HG03558 (cell line): Measurements from ENCODE around the gene BTNL8.

Experiments used
- ATAC-seq: cut with Tn5 transposase; IDR thresholded peaks from one replicate; pipeline ENCODE4 v1.9.1; 2021; ENCODE audit warnings: moderate number of reproducible peaks; ENCODE audit not compliant: unreplicated experiment; ENCODE audit errors: extremely low read depth

The BTNL8 gene

GRCh38 chr5:180950291-180950949 is 51.5 kb downstream of the BTNL8 start:
- no peak for ATAC-seq

GRCh38 chr5:180959661-180960060 is 60.7 kb downstream of the BTNL8 start:
- ATAC-seq: no peak

- no peak for ATAC-seq
Observed at GRCh38 chr5:180960209-180960608, 61.2 kb downstream of the BTNL8 start.

- ATAC-seq: no peak
Observed at GRCh38 chr5:180969406-180969805, 70.4 kb downstream of the BTNL8 start.

DNA sequence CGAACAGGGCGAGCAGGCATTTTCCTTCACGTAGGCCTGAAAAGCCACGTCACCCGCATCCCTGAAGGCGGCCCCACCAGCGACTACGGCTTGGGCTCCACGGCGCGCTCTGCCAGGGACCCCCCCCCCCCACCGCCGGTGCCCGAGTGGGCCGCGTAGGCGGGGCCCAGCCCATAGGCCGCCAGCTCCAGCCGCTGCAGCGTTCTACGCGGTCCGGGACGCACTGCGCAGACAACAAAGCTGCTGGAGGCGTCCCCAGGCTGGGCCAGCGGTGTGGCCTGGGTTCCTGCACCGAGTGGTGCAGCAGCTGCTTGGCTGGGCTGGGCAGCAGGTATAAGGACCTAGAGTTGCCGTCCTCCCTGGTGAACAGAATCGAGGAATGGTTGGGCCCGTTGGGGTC is 71.4 kb downstream of the BTNL8 start:
- no peak for ATAC-seq

DNA sequence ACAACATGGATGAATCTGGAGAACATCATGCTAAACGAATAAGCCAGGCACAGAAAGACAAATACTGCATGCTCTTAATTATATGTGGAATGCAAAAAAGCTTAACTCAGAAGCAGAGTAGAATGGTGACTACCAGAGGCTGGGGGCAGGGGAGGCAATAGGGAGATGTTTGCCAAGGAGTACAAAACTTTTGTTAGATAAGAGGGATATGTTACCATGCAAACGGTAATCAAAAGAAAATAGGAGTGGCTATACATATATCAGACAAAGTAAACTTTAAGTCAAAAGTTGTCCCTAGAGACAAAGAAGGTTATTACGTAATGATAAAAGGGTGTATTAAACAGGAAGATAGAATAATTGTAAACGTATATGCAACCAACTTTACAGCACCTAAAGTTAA is 71.9 kb downstream of the BTNL8 start:
- no peak for ATAC-seq

DNA sequence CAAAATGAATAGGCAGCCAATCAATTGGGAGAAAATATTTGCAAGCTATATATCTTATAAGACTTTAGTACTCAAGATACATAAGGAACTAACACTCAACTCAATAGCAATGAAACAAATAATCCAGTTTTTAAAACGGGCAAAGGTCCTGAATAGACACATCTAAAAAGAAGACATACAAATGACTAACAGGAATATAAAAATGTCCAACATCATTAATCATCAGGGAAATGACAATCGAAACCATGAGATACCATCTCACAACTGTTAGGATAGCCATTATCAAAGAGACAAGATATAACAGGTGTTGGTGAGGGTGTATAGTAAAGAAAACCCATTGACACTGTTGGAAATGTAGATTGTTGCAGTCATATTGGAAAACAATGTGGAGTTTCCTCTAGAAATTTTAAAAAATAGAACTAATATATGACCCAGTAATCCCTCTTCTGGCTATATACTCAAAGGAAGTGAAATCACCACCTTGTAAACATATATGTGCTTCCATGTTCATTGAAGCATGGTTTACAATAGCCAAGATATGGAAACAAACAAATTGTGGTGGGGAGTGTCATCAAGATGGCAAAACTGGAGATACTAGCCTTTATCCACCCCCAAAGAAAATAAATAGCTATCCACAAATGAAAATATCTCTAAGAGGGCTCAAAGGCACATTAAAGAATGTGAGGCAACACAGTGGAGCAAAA is 75.8 kb downstream of the BTNL8 start:
- no peak for ATAC-seq

DNA sequence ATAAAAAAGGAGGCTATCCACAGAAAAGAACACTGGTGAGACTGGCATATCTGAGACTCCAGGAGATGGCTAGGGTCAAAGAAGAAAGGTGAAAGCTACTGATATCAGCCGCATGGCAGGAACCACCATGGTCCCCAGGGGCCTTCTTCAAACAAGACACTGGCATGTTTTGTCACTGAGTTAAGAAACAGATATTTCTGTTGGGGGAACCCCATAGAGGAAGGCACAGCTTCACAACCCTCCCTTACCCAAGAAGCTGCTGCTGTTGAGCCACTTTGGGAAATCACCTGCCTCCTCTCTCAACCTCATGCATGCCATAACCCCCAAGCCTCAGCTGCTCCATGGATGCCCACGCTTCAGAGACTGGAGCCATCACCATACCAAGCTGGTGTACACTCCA is 76.4 kb downstream of the BTNL8 start:
- peak; percentile 70 for ATAC-seq

DNA sequence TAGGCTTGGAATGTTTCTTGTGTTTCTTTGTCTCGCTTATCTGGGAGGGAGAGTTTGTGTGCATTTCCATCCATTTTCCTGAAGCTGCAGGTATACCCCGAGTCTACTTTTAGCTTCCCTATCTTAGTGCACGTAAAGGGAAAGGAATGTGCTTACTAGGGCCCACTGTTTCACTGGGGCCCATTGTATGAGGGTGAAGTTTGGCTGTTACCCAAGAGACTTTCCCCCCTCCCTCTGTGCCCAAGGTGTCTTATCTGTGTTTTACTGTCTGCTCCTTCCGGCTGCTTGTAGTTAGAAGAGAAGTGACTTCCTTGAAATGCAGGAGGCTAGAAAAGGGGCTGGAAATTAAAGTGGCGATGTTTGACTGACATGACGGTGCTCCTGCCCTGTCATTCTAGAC is 77.6 kb downstream of the BTNL8 start:
- no peak for ATAC-seq

DNA sequence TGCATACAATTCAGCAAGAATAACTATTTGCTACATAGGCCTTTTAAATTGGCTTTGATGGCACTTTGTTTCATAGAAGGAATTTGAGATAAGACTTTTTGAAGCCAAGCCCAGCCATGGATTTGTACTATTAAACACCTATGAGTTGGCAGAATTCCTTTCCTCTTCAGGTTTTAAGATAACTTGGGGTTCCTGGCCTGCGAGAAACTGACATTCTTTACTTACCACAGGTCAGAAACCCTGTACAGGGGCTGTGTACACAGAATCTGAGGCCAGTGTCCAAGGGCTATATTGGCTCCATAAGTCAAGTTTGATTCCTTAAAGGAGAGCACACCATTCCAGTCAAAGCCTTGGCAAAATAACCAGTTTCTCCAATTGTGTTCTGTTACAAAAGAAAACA is 78.9 kb downstream of the BTNL8 start:
- ATAC-seq: no peak

- no peak for ATAC-seq
Observed at GRCh38 chr5:180982008-180982741, 83.2 kb downstream of the BTNL8 start.

DNA sequence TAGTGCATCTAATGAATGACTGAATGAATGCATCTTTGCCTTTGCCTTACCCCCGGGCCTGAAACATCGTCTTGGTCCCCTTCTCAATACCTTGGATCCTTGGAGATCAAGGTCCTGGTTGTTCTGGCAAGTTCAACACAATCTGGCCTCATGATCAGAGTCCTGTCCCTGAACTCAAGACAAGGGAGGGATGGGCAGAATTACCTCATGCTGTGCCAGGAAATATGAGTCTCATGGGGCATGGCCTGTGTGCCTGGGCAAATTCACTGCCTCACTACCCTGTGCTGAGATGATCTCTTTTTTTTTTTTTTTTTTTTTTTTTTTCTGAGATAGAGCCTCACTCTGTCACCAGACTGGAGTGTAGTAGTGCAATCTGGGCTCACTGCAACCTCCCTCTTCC is 89.1 kb downstream of the BTNL8 start:
- no peak for ATAC-seq

DNA sequence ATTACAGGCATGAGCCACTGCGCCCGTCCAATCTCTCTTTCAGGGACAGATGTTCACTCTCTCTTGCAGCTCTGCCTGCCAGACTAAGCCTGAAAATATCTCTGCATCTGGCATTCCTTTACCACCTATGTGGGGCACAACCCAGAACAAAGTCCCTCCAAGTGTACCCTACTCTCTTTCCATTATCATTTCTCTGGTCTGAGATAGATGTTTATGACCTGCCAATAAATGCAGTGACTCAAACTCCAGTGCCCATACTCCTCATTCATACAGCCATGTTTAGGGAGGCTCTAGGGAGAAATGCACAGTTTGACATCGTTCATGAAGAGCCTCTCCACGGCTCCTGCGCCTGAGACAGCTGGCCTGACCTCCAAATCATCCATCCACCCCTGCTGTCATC is 89.6 kb downstream of the BTNL8 start, which contains the start of gene BTNL3:
TSS of gene BTNL3 (plus strand) at position 255 of the 400 bp plus-strand sequence. CDS start 183 bp downstream, outside the sequence.
- ATAC-seq: no peak

- ATAC-seq: no peak
Observed at GRCh38 chr5:180990086-180990881, 91.3 kb downstream of the BTNL8 start.

DNA sequence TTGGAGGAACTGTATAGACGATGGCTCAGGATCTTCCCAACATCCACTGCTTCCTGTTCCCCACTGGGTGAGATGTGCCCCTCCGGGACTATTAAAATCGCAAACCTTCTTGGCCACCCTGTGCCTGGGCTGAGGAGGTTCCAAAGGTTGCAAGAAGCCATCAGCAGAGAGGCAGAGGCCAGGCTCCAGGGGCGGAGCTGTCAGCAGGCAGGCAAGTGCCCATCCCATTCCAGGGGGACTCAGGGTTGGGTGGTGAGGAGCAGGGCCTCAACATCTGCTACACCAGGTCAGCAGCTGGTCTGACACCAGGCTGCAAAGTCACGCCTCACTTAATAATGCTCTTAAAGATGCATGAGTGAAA is 91.9 kb downstream of the BTNL8 start:
- ATAC-seq: no peak
